HepG2 (cell line): ENCODE measurements around the gene FAM118A. TPM values are rescaled to one million over a fixed set of nuclear protein-coding genes. Genes with fewer than 3 reads are reported as not detected.

Experiments used
- EHMT2 ChIP-seq: fragments of 200-600 bp; sonication (generic); IDR thresholded peaks from 2 replicates; pipeline ENCODE4 v1.7.0; 2017; ENCODE audit warnings: antibody characterized with exemption, low read depth, low read length, borderline replicate concordance
- FOSL2 ChIP-seq: sonication (generic); formaldehyde crosslinking; IDR thresholded peaks from 2 replicates; pipeline ENCODE4 v1.4.0; 2020; ENCODE audit warnings: missing genetic modification reagents
- FOXM1 ChIP-seq: sonication (generic); formaldehyde crosslinking; IDR thresholded peaks from 2 replicates; pipeline ENCODE4 v1.5.0; 2020; ENCODE audit warnings: missing genetic modification reagents
- HNRNPH1 ChIP-seq: fragments of 200-400 bp; formaldehyde crosslinking; optimal IDR thresholded peaks from 2 replicates; pipeline ENCODE3; 2017; ENCODE audit warnings: mild to moderate bottlenecking, low read depth, low read length
- KMT2A ChIP-seq: sonication (generic); formaldehyde crosslinking; IDR thresholded peaks from 2 replicates; pipeline ENCODE4 v1.4.0; 2020; ENCODE audit warnings: missing genetic modification reagents
- REL ChIP-seq: sonication (generic); formaldehyde crosslinking; conservative IDR thresholded peaks from 2 replicates; pipeline ENCODE4 v1.8.0; 2022; ENCODE audit warnings: mild to moderate bottlenecking, missing genetic modification reagents, moderate library complexity
- SETDB1 ChIP-seq: sonication (generic); formaldehyde crosslinking; IDR thresholded peaks from 2 replicates; pipeline ENCODE4 v1.5.1; 2020; ENCODE audit warnings: missing genetic modification reagents, mild to moderate bottlenecking, borderline replicate concordance
- SIN3A ChIP-seq: IDR thresholded peaks from 2 replicates; pipeline ENCODE4 v1.6.1; 2011; ENCODE audit warnings: low read depth, mild to moderate bottlenecking, control low read depth, low read length, borderline replicate concordance
- TBX2 ChIP-seq: sonication (generic); formaldehyde crosslinking; IDR thresholded peaks from 2 replicates; pipeline ENCODE4 v1.5.0; 2020; ENCODE audit warnings: missing genetic modification reagents, mild to moderate bottlenecking, borderline replicate concordance
- TSC22D2 ChIP-seq: sonication (generic); formaldehyde crosslinking; IDR thresholded peaks from 2 replicates; pipeline ENCODE4 v1.5.1; 2020; ENCODE audit warnings: missing genetic modification reagents, mild to moderate bottlenecking, borderline replicate concordance
- ZKSCAN5 ChIP-seq: sonication (generic); formaldehyde crosslinking; IDR thresholded peaks from 2 replicates; pipeline ENCODE4 v1.5.1; 2020; ENCODE audit warnings: mild to moderate bottlenecking, missing genetic modification reagents
- ZNF138 ChIP-seq: sonication (generic); formaldehyde crosslinking; IDR thresholded peaks from 2 replicates; pipeline ENCODE4 v1.5.0; 2020; ENCODE audit warnings: mild to moderate bottlenecking, low read depth, missing genetic modification reagents
- ZNF253 ChIP-seq: sonication (generic); formaldehyde crosslinking; IDR thresholded peaks from 2 replicates; pipeline ENCODE4 v1.8.0; 2022; ENCODE audit warnings: mild to moderate bottlenecking, missing genetic modification reagents, borderline replicate concordance
- ZNF33B ChIP-seq: sonication (generic); formaldehyde crosslinking; IDR thresholded peaks from 2 replicates; pipeline ENCODE4 v1.5.1; 2020; ENCODE audit warnings: mild to moderate bottlenecking, missing genetic modification reagents
- ZNF567 ChIP-seq: sonication (generic); formaldehyde crosslinking; IDR thresholded peaks from 2 replicates; pipeline ENCODE4 v1.8.1; 2023; ENCODE audit warnings: mild to moderate bottlenecking, missing genetic modification reagents, borderline replicate concordance
- ZNF772 ChIP-seq: sonication (generic); formaldehyde crosslinking; IDR thresholded peaks from 2 replicates; pipeline ENCODE4 v1.5.0; 2020; ENCODE audit warnings: mild to moderate bottlenecking, missing genetic modification reagents
- ZSCAN9 ChIP-seq: IDR thresholded peaks from 2 replicates; pipeline ENCODE4 v1.6.1; 2016; ENCODE audit warnings: borderline replicate concordance
- polyA plus RNA-seq, 8 experiments: library from polyadenylated mRNA; depleted of rRNA in 3 of 8; stranded (reverse) in 7 of 8; unstranded in 1 of 8; fragments of >200 nt; fragmentation: Illumina TruSeq in 4 of 8; extraction: Trizol in 4 of 8; gene quantifications; 2 replicates each; pipeline versions ENCODE4 v1.2.1 to v1.2.3, GENCODE V29; 2011 to 2016; ENCODE audit warnings: low read depth in 4 of 8, missing spikeins in 1 of 8, mixed read lengths in 1 of 8; ENCODE audit not compliant: insufficient read depth in 1 of 8
- total RNA-seq, 5 experiments: library from RNA; depleted of rRNA; stranded (reverse); fragments of >200 nt; fragmentation: Illumina TruSeq; extraction: Trizol; gene quantifications; 2 replicates each; pipeline ENCODE4 v1.2.3, GENCODE V29; 2016; ENCODE audit warnings: low read depth in 1 of 5
- TF ChIP-seq, protein P1 (sequence below): IDR thresholded peaks from 2 replicates; pipeline ENCODE4 v1.6.1; 2018; ENCODE audit warnings: missing genetic modification reagents
- TF ChIP-seq, protein P2 (sequence below): sonication (generic); formaldehyde crosslinking; IDR thresholded peaks from 2 replicates; pipeline ENCODE4 v1.4.0; 2020; ENCODE audit warnings: missing genetic modification reagents, borderline replicate concordance
- TF ChIP-seq, protein P3 (sequence below): sonication (generic); formaldehyde crosslinking; conservative IDR thresholded peaks from 2 replicates; pipeline ENCODE4 v1.8.0; 2022; ENCODE audit warnings: mild to moderate bottlenecking, moderate library complexity, missing genetic modification reagents
- TF ChIP-seq, protein P4 (sequence below), 2 experiments: fragments of 450-650 bp in 1 of 2; sonication (generic) in 1 of 2; formaldehyde crosslinking; IDR thresholded peaks; 2 replicates each; pipeline versions ENCODE4 v1.5.0 to v1.8.0; 2020 to 2022; ENCODE audit warnings: mild to moderate bottlenecking in 1 of 2, missing genetic modification reagents in 1 of 2
- TF ChIP-seq, protein P5 (sequence below): sonication (generic); formaldehyde crosslinking; IDR thresholded peaks from 2 replicates; pipeline ENCODE4 v1.5.1; 2020; ENCODE audit warnings: missing genetic modification reagents, mild to moderate bottlenecking, borderline replicate concordance

The FAM118A gene
- total and polyA plus RNA-seq, 2 of the 13 experiments (the other 11 are each of a cell fraction or from before 2014, with no cell fraction given), result 36.7 to 48.2 TPM

DNA sequence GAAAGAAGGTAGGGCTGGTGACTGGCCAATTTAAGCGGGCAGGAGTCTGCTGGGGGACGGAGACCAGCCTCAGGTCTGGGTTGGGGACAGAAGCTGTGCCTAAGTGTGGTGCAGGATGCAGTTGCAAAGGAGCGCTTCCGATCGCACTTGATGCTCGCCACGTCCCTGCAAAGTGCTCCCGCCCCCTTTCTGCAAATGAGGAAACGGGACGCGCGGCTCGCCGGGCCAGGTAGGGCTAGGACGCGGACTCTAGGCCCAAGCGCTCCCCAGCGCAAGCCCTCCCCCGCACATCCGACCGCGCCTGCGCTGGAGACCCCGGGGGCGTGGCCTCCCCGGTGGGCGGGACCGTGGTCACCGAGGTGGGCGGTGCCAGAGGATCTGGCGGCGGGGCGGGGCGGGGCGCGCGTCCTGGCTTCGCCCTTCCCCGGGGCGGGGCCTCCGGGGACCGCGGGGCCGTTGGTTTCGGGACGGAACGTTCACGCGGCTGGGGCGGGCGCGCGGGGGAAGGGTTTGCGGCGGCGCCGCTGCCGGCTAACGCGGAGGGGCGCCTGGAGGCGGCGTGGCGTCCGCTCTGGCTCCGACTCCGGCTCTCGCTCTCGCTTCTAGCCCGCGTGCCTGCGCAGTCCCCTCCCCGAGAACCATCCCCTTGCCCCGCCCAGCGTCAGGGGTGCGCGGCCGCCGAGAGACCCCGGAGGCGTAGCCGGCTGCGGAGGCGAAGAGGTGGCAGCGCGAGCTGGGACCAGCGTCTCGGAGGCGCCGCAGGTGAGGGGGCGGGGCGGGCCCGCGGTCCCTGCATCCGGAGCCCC, at the start of gene FAM118A (continued):
- TF ChIP-seq, protein P1, sequence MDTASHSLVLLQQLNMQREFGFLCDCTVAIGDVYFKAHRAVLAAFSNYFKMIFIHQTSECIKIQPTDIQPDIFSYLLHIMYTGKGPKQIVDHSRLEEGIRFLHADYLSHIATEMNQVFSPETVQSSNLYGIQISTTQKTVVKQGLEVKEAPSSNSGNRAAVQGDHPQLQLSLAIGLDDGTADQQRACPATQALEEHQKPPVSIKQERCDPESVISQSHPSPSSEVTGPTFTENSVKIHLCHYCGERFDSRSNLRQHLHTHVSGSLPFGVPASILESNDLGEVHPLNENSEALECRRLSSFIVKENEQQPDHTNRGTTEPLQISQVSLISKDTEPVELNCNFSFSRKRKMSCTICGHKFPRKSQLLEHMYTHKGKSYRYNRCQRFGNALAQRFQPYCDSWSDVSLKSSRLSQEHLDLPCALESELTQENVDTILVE, result no peak; the same call in none of the 2 replicates
- no peak; the same call in 1 of the 2 replicates for TF ChIP-seq ZSCAN9 (CRISPR knock-in tag)
- TF ChIP-seq ZNF253 (CRISPR knock-in tag), result 0 out of 2 replicates have a peak, but pooled peaks have one; percentile 8
- TF ChIP-seq, protein P2, sequence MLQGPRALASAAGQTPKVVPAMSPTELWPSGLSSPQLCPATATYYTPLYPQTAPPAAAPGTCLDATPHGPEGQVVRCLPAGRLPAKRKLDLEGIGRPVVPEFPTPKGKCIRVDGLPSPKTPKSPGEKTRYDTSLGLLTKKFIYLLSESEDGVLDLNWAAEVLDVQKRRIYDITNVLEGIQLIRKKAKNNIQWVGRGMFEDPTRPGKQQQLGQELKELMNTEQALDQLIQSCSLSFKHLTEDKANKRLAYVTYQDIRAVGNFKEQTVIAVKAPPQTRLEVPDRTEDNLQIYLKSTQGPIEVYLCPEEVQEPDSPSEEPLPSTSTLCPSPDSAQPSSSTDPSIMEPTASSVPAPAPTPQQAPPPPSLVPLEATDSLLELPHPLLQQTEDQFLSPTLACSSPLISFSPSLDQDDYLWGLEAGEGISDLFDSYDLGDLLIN (CRISPR knock-in tag), result no peak
- TF ChIP-seq SIN3A, result peak; percentile 66; the same call in 1 of the 2 replicates
- TF ChIP-seq ZNF138 (CRISPR knock-in tag), result no peak
- TF ChIP-seq TSC22D2 (CRISPR knock-in tag), result no peak
- TF ChIP-seq FOXM1 (CRISPR knock-in tag), result no peak
- no peak for TF ChIP-seq EHMT2
- TF ChIP-seq ZNF772 (CRISPR knock-in tag), result peak; percentile 36; the same call in 1 of the 2 replicates
- TF ChIP-seq ZNF33B, result no peak
- TF ChIP-seq FOSL2 (CRISPR knock-in tag), result peak; percentile 16; the same call in 1 of the 2 replicates
- no peak for TF ChIP-seq ZKSCAN5 (CRISPR knock-in tag)
- TF ChIP-seq, protein P3, sequence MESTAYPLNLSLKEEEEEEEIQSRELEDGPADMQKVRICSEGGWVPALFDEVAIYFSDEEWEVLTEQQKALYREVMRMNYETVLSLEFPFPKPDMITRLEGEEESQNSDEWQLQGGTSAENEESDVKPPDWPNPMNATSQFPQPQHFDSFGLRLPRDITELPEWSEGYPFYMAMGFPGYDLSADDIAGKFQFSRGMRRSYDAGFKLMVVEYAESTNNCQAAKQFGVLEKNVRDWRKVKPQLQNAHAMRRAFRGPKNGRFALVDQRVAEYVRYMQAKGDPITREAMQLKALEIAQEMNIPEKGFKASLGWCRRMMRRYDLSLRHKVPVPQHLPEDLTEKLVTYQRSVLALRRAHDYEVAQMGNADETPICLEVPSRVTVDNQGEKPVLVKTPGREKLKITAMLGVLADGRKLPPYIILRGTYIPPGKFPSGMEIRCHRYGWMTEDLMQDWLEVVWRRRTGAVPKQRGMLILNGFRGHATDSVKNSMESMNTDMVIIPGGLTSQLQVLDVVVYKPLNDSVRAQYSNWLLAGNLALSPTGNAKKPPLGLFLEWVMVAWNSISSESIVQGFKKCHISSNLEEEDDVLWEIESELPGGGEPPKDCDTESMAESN (CRISPR knock-in tag), result peak; percentile 76
- TF ChIP-seq, protein P4, sequence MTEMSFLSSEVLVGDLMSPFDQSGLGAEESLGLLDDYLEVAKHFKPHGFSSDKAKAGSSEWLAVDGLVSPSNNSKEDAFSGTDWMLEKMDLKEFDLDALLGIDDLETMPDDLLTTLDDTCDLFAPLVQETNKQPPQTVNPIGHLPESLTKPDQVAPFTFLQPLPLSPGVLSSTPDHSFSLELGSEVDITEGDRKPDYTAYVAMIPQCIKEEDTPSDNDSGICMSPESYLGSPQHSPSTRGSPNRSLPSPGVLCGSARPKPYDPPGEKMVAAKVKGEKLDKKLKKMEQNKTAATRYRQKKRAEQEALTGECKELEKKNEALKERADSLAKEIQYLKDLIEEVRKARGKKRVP (CRISPR knock-in tag; IDR thresholded peaks at IDR 0.05), result peak in 1 of 2 experiments; percentile 64; a peak in 1 of 4 replicates
- no peak for TF ChIP-seq SETDB1 (CRISPR knock-in tag)
- TF ChIP-seq HNRNPH1, result no peak
- TF ChIP-seq, protein P5, sequence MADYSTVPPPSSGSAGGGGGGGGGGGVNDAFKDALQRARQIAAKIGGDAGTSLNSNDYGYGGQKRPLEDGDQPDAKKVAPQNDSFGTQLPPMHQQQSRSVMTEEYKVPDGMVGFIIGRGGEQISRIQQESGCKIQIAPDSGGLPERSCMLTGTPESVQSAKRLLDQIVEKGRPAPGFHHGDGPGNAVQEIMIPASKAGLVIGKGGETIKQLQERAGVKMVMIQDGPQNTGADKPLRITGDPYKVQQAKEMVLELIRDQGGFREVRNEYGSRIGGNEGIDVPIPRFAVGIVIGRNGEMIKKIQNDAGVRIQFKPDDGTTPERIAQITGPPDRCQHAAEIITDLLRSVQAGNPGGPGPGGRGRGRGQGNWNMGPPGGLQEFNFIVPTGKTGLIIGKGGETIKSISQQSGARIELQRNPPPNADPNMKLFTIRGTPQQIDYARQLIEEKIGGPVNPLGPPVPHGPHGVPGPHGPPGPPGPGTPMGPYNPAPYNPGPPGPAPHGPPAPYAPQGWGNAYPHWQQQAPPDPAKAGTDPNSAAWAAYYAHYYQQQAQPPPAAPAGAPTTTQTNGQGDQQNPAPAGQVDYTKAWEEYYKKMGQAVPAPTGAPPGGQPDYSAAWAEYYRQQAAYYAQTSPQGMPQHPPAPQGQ, result no peak
- TF ChIP-seq KMT2A (CRISPR knock-in tag), result peak; percentile 43
- TF ChIP-seq ZNF567 (CRISPR knock-in tag), result no peak
- TF ChIP-seq REL (CRISPR knock-in tag), result no peak
- peak; percentile 56; the same call in 1 of the 2 replicates for TF ChIP-seq TBX2 (CRISPR knock-in tag)
